Panc1 (cell line): ENCODE measurements around the gene VAV3. TPM values are rescaled to one million over a fixed set of nuclear protein-coding genes. Genes with fewer than 3 reads are reported as not detected.
"Not testable (repeated sequence)": the region's sequence is repeated elsewhere in the genome, so short reads cannot be mapped to it uniquely, and the experiment has no call there.

Source experiments
- ATAC-seq: fragments of 200-7000 bp; cut with Tn5 transposase; 2 replicates; pipeline ENCODE4 v1.9.1; 2020; ENCODE audit warnings: mild to moderate bottlenecking, moderate library complexity
- BruUV-seq: library from RNA; stranded (reverse); fragments of 400-500 nt; replicated peaks from 2 replicates; lab custom pipeline; 2021; lab: Mats Ljungman, UMichigan
- CTCF ChIA-PET: fragments of 300-600 bp; sonication (Branson Sonifier 250); formaldehyde crosslinking; loops from one replicate; lab custom pipeline; 2022; ENCODE audit warnings: antibody characterized with exemption; lab: Charles Lee
- POLR2A ChIA-PET: fragments of 300-600 bp; sonication (Branson Sonifier 250); formaldehyde crosslinking; loops from one replicate; lab custom pipeline; 2022; ENCODE audit warnings: antibody characterized with exemption; lab: Charles Lee
- DNase-seq: peaks from one replicate; pipeline ENCODE4 v3.0.0-alpha.2; 2010; ENCODE audit warnings: low read depth, low spot score
- H3K27ac ChIP-seq: 2 replicates; pipeline ENCODE4 v1.5.1; 2011; ENCODE audit warnings: mild to moderate bottlenecking, low read length, inconsistent platforms
- H3K27me3 ChIP-seq: fragments of 200-500 bp; sonication (Bioruptor generic); 2 replicates; pipeline ENCODE4 v1.6.0; 2014; ENCODE audit warnings: low read length, inconsistent platforms; ENCODE audit not compliant: control insufficient read depth, insufficient read depth
- H3K36me3 ChIP-seq: fragments of 200-500 bp; sonication (Bioruptor generic); 2 replicates; pipeline ENCODE4 v1.5.1; 2014; ENCODE audit warnings: inconsistent platforms, mild to moderate bottlenecking, low read length, moderate library complexity; ENCODE audit not compliant: control insufficient read depth, insufficient read depth
- H3K4me1 ChIP-seq: 2 replicates; pipeline ENCODE4 v1.5.1; 2011; ENCODE audit warnings: inconsistent platforms, mild to moderate bottlenecking, low read length, moderate library complexity; ENCODE audit not compliant: control insufficient read depth, insufficient read depth
- H3K4me3 ChIP-seq, 2 experiments: 2 replicates each; pipeline ENCODE4 v1.5.1; 2011 to 2012; ENCODE audit warnings: low read depth in 2 of 2, low read length in 2 of 2, mild to moderate bottlenecking in 2 of 2, inconsistent platforms in 1 of 2, moderate library complexity in 1 of 2
- H3K9me3 ChIP-seq: fragments of 200-500 bp; sonication (Bioruptor generic); 2 replicates; pipeline ENCODE4 v1.5.1; 2014; ENCODE audit warnings: low read depth, mild to moderate bottlenecking, inconsistent platforms, low read length, moderate library complexity; ENCODE audit not compliant: control insufficient read depth, insufficient read depth
- POLR2AphosphoS5 ChIP-seq: IDR thresholded peaks from 2 replicates; pipeline ENCODE4 v1.6.1; 2012; ENCODE audit warnings: mild to moderate bottlenecking, low read depth, low read length, moderate library complexity
- SIN3A ChIP-seq: IDR thresholded peaks from 2 replicates; pipeline ENCODE4 v1.6.1; 2012; ENCODE audit warnings: low read depth, mild to moderate bottlenecking, low read length, moderate library complexity, borderline replicate concordance; ENCODE audit not compliant: insufficient read depth
- TCF7L2 ChIP-seq: IDR thresholded peaks from 2 replicates; pipeline ENCODE4 v1.6.1; 2011; ENCODE audit warnings: mild to moderate bottlenecking, low read depth, low read length, inconsistent platforms
- in situ Hi-C: cut with HindIII; loops from 2 replicates; pipeline ENCODE4 v1.10.0; 2016; ENCODE audit warnings: low sequenced_read_pairs, low pct_unique_long_range_greater_than_20kb
- intact Hi-C: fragments of 100-400 bp; cut with micrococcal nuclease; formaldehyde crosslinking; loops from one replicate; pipeline ENCODE4 v1.10.0; 2022; ENCODE audit not compliant: unreplicated experiment
- total RNA-seq: library from RNA; stranded (reverse); gene quantifications from one replicate; pipeline ENCODE4 v1.2.1, GENCODE V29; 2021; ENCODE audit not compliant: unreplicated experiment
- TF ChIP-seq, protein P1 (sequence below): fragments of 450-650 bp; IDR thresholded peaks from 2 replicates; pipeline ENCODE4 v1.5.1; 2017; ENCODE audit warnings: mild to moderate bottlenecking
- TF ChIP-seq, protein P2 (sequence below), 2 experiments: IDR thresholded peaks; 2 replicates each; pipeline ENCODE4 v1.6.1; 2011 to 2012; ENCODE audit warnings: low read depth in 2 of 2, control low read depth in 1 of 2, low read length in 1 of 2, mild to moderate bottlenecking in 1 of 2, moderate library complexity in 1 of 2; ENCODE audit not compliant: insufficient read depth in 1 of 2

VAV3 gene
- total RNA-seq, 1 experiment from 2014 or later = 0.23 TPM

DNA sequence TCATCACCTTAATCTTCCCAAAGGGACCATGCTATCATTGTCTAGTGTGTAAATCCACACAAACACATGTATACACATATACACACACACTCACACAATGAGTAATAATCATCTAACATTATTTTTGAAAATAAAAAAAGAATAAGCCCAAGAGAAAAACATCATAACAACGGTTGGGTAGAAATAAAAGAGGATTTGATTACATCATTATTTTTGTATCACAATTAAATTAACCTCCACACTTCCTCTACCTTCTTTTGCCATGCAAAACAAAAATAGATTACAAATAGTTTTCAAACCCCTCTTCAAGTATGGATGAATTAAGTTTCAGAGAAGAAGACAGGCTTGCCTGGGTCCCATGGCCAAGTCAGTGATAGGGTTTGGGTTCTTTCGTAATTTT lies 238.1 kb downstream of the VAV3 start:
- no peak for ATAC-seq
- in situ Hi-C loops = no loop called here
- no peaks in the 10 kb centered on the region for H3K36me3 ChIP-seq
- TF ChIP-seq, protein P1, sequence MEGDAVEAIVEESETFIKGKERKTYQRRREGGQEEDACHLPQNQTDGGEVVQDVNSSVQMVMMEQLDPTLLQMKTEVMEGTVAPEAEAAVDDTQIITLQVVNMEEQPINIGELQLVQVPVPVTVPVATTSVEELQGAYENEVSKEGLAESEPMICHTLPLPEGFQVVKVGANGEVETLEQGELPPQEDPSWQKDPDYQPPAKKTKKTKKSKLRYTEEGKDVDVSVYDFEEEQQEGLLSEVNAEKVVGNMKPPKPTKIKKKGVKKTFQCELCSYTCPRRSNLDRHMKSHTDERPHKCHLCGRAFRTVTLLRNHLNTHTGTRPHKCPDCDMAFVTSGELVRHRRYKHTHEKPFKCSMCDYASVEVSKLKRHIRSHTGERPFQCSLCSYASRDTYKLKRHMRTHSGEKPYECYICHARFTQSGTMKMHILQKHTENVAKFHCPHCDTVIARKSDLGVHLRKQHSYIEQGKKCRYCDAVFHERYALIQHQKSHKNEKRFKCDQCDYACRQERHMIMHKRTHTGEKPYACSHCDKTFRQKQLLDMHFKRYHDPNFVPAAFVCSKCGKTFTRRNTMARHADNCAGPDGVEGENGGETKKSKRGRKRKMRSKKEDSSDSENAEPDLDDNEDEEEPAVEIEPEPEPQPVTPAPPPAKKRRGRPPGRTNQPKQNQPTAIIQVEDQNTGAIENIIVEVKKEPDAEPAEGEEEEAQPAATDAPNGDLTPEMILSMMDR = no peak
- TF ChIP-seq, protein P2, sequence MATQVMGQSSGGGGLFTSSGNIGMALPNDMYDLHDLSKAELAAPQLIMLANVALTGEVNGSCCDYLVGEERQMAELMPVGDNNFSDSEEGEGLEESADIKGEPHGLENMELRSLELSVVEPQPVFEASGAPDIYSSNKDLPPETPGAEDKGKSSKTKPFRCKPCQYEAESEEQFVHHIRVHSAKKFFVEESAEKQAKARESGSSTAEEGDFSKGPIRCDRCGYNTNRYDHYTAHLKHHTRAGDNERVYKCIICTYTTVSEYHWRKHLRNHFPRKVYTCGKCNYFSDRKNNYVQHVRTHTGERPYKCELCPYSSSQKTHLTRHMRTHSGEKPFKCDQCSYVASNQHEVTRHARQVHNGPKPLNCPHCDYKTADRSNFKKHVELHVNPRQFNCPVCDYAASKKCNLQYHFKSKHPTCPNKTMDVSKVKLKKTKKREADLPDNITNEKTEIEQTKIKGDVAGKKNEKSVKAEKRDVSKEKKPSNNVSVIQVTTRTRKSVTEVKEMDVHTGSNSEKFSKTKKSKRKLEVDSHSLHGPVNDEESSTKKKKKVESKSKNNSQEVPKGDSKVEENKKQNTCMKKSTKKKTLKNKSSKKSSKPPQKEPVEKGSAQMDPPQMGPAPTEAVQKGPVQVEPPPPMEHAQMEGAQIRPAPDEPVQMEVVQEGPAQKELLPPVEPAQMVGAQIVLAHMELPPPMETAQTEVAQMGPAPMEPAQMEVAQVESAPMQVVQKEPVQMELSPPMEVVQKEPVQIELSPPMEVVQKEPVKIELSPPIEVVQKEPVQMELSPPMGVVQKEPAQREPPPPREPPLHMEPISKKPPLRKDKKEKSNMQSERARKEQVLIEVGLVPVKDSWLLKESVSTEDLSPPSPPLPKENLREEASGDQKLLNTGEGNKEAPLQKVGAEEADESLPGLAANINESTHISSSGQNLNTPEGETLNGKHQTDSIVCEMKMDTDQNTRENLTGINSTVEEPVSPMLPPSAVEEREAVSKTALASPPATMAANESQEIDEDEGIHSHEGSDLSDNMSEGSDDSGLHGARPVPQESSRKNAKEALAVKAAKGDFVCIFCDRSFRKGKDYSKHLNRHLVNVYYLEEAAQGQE (IDR thresholded peaks at IDR 0.05; ENCODE audit: insufficient read depth in 1 of 2, low read depth in 2 of 2, low read length in 1 of 2) = no peak
- no peak for TF ChIP-seq SIN3A
- no peak for TF ChIP-seq POLR2AphosphoS5
- no peak for TF ChIP-seq TCF7L2
- no peaks in the 10 kb centered on the region for H3K4me1 ChIP-seq
- no peak overlapping the region for H3K4me3 ChIP-seq
- no peak overlapping the region for H3K27ac ChIP-seq
- intact Hi-C loops = no loop called here
- DNase-seq = no peak
- POLR2A ChIA-PET = no interaction called here
- CTCF ChIA-PET = no interaction called here
- no peaks in the 10 kb centered on the region for H3K27me3 ChIP-seq
- no peaks in the 10 kb centered on the region for H3K9me3 ChIP-seq
- BruUV-seq = no TSS peak

DNA sequence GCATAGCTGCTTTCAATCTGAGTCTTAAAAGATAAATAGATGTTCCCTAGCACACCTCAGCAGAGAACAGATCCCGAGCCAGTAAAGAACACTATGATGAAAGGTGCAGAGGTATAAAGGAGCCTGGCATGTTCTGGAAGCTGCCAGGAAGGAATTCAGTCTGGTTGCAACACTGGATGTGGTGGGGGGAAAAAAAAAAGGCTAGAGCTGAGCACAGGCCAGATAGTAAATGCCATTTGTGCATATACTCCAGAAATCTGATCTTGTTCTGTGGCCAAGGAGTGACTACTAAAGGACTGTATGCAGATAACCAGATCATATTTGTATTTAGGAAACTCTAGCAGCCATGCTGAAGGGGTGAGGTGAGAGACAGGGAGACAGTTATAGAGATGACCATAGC lies 240.3 kb downstream of the VAV3 start:
- H3K27ac ChIP-seq = no peak overlapping the region
- ATAC-seq (no peak), DNase-seq (no peak)
- in situ Hi-C loops = no loop called here
- no peak overlapping the region for H3K4me3 ChIP-seq
- no peaks in the 10 kb centered on the region for H3K36me3 ChIP-seq
- no TSS peak for BruUV-seq
- TF ChIP-seq TCF7L2 (no peak), SIN3A (no peak), POLR2AphosphoS5 (no peak)
- TF ChIP-seq, protein P2 (IDR thresholded peaks at IDR 0.05; ENCODE audit: insufficient read depth in 1 of 2, low read depth in 2 of 2, low read length in 1 of 2) = no peak
- TF ChIP-seq, protein P1 = no peak
- intact Hi-C loops = no loop called here
- no peaks in the 10 kb centered on the region for H3K4me1 ChIP-seq
- ChIA-PET POLR2A (no interaction called here), CTCF (no interaction called here)
- H3K9me3 ChIP-seq = no peaks in the 10 kb centered on the region
- H3K27me3 ChIP-seq = no peaks in the 10 kb centered on the region

DNA sequence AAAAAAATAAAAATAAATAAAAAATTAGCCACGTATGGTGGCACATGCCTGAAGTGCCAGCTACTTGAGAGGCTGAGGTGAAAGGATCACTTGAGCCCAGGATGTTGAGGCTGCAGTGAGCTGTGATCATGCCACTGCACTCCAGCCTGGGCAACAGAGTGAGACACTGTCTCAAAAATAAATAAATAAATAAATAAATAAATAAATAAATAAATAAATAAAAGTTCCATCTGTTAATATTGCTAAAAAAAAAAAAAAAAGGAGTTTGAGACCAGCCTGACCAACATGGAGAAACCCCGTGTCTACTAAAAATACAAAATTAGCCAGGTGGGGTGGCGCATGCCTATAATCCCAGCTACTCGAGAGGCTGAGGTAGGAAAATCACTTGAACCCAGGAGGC lies 244.8 kb downstream of the VAV3 start:
- H3K9me3 ChIP-seq, H3K27me3 ChIP-seq, intact Hi-C loops, DNase-seq, in situ Hi-C loops, H3K27ac ChIP-seq, H3K4me3 ChIP-seq, CTCF ChIA-PET, POLR2A ChIA-PET, H3K4me1 ChIP-seq, BruUV-seq, ATAC-seq, H3K36me3 ChIP-seq: not testable (repeated sequence)
